Mesenchymal stem cell (in vitro differentiated cells and primary cell): ENCODE data around the gene ZNF469.

ENCODE experiments used
- DNase-seq: peaks from one replicate; pipeline ENCODE4 v3.0.0-alpha.2; 2013
- H2AFZ ChIP-seq: one replicate; pipeline ENCODE4 v1.6.1; 2013; ENCODE audit warnings: low read depth, mild to moderate bottlenecking, control low read depth, inconsistent platforms, low read length, moderate library complexity
- H2AK5ac ChIP-seq: 2 replicates; pipeline ENCODE4 v1.6.1; 2013; ENCODE audit warnings: low read length, moderate library complexity, mild to moderate bottlenecking, inconsistent platforms; ENCODE audit not compliant: severe bottlenecking
- H2BK120ac ChIP-seq: one replicate; pipeline ENCODE4 v1.6.1; 2013; ENCODE audit warnings: low read depth, mild to moderate bottlenecking, inconsistent platforms, low read length, moderate library complexity
- H2BK12ac ChIP-seq, 2 experiments: one replicate each; pipeline ENCODE4 v1.6.1; 2013; ENCODE audit warnings: inconsistent platforms in 2 of 2, low read length in 2 of 2, mild to moderate bottlenecking in 2 of 2, moderate library complexity in 2 of 2, control low read depth in 1 of 2
- H2BK15ac ChIP-seq: one replicate; pipeline ENCODE4 v1.6.1; 2013; ENCODE audit warnings: mild to moderate bottlenecking, low read depth, inconsistent platforms; ENCODE audit not compliant: poor library complexity, severe bottlenecking
- H2BK5ac ChIP-seq: 2 replicates; pipeline ENCODE4 v1.6.1; 2013; ENCODE audit warnings: low read depth, mild to moderate bottlenecking, low read length, control low read depth, inconsistent platforms; ENCODE audit not compliant: poor library complexity, severe bottlenecking
- H3K14ac ChIP-seq, 2 experiments: one replicate each; pipeline ENCODE4 v1.6.1; 2013; ENCODE audit warnings: inconsistent platforms in 2 of 2, low read length in 2 of 2, control low read depth in 1 of 2, mild to moderate bottlenecking in 1 of 2, moderate library complexity in 1 of 2
- H3K18ac ChIP-seq, 2 experiments: one replicate each; pipeline ENCODE4 v1.6.1; 2013; ENCODE audit warnings: inconsistent platforms in 2 of 2, low read length in 2 of 2, control low read depth in 1 of 2, low read depth in 1 of 2, mild to moderate bottlenecking in 1 of 2
- H3K23ac ChIP-seq, 2 experiments: one replicate each; pipeline ENCODE4 v1.6.1; 2013; ENCODE audit warnings: inconsistent platforms in 2 of 2, low read length in 2 of 2, mild to moderate bottlenecking in 2 of 2, moderate library complexity in 2 of 2, control low read depth in 1 of 2
- H3K27ac ChIP-seq: 2 replicates; pipeline ENCODE4 v1.5.1; 2013; ENCODE audit warnings: mild to moderate bottlenecking, moderate library complexity, low read length, control low read depth, inconsistent platforms; ENCODE audit not compliant: poor library complexity, severe bottlenecking
- H3K27me3 ChIP-seq, 2 experiments: 2 replicates each; pipeline versions ENCODE4 v1.6.1 to v1.7.0; 2013; ENCODE audit warnings: low read length in 2 of 2, mild to moderate bottlenecking in 2 of 2, moderate library complexity in 2 of 2, control low read depth in 1 of 2, inconsistent platforms in 1 of 2; ENCODE audit not compliant: control insufficient read depth in 1 of 2, insufficient read depth in 1 of 2
- H3K36me3 ChIP-seq, 2 experiments: 2 replicates each; pipeline versions ENCODE4 v1.6.1 to v1.7.0; 2013; ENCODE audit warnings: low read length in 2 of 2, control low read depth in 1 of 2, inconsistent platforms in 1 of 2, low read depth in 1 of 2, mild to moderate bottlenecking in 1 of 2; ENCODE audit not compliant: insufficient read depth in 2 of 2, control insufficient read depth in 1 of 2
- H3K4ac ChIP-seq, 2 experiments: one replicate each; pipeline ENCODE4 v1.6.1; 2013; ENCODE audit warnings: inconsistent platforms in 2 of 2, low read length in 2 of 2, mild to moderate bottlenecking in 2 of 2, moderate library complexity in 2 of 2, control low read depth in 1 of 2, low read depth in 1 of 2
- H3K4me1 ChIP-seq: 2 replicates; pipeline ENCODE4 v1.6.1; 2013; ENCODE audit warnings: low read depth, low read length, control low read depth; ENCODE audit not compliant: control insufficient read depth, insufficient read depth
- H3K4me2 ChIP-seq: 2 replicates; pipeline ENCODE4 v1.6.1; 2013; ENCODE audit warnings: low read length, mild to moderate bottlenecking, inconsistent platforms; ENCODE audit not compliant: poor library complexity, severe bottlenecking
- H3K4me3 ChIP-seq, 2 experiments: 2 replicates each; pipeline versions ENCODE4 v1.5.1 to v1.7.0; 2013; ENCODE audit warnings: low read length in 2 of 2, mild to moderate bottlenecking in 2 of 2, control low read depth in 1 of 2, low read depth in 1 of 2; ENCODE audit not compliant: insufficient read depth in 1 of 2
- H3K79me1 ChIP-seq: replicated peaks from 2 replicates; pipeline ENCODE4 v1.6.1; 2013; ENCODE audit warnings: mild to moderate bottlenecking, control low read depth, low read length, inconsistent platforms; ENCODE audit not compliant: poor library complexity, severe bottlenecking
- H3K9ac ChIP-seq: 2 replicates; pipeline ENCODE4 v1.7.0; 2013; ENCODE audit warnings: mild to moderate bottlenecking, low read length, moderate library complexity
- H3K9me3 ChIP-seq: 2 replicates; pipeline ENCODE4 v1.7.0; 2013; ENCODE audit warnings: mild to moderate bottlenecking, low read length; ENCODE audit not compliant: control insufficient read depth
- H4K8ac ChIP-seq: one replicate; pipeline ENCODE4 v1.6.1; 2013; ENCODE audit warnings: inconsistent platforms, mild to moderate bottlenecking, low read length, moderate library complexity
- H4K91ac ChIP-seq: one replicate; pipeline ENCODE4 v1.6.1; 2013; ENCODE audit warnings: mild to moderate bottlenecking, low read length, inconsistent platforms
- WGBS: methylation state at CpG from one replicate; pipeline ENCODE4 v1.1.7; 2013; ENCODE audit warnings: mixed read lengths; 5-methylcytosine and 5-hydroxymethylcytosine counted together

Gene ZNF469

GRCh38 chr16:88363239-88363891 is 19.4 kb upstream of the ZNF469 start:
- 45% methylated on average over 1 of the region's 2 CpGs for WGBS
- H2BK5ac ChIP-seq, result no peak overlapping the region
- no peaks in the 10 kb centered on the region for H3K79me1 ChIP-seq
- no peak overlapping the region for H2BK120ac ChIP-seq
- no peak overlapping the region for H3K18ac ChIP-seq
- no peak overlapping the region for H2BK12ac ChIP-seq
- H2AK5ac ChIP-seq, result no peak overlapping the region
- H4K8ac ChIP-seq, result no peak overlapping the region
- no peak overlapping the region for H3K27ac ChIP-seq
- H3K4ac ChIP-seq, result no peak overlapping the region
- H2AFZ ChIP-seq, result no peak overlapping the region
- no peak overlapping the region for H3K4me2 ChIP-seq
- no peak overlapping the region for H3K23ac ChIP-seq
- H2BK15ac ChIP-seq, result no peak overlapping the region
- H3K4me1 ChIP-seq, result no peaks in the 10 kb centered on the region
- no peaks in the 10 kb centered on the region for H3K36me3 ChIP-seq
- peaks cover 15% of the 10 kb centered on the region for H3K9me3 ChIP-seq
- H3K9ac ChIP-seq, result no peak overlapping the region
- no peak for DNase-seq
- no peak overlapping the region for H4K91ac ChIP-seq
- peaks cover 12 to 28% of the 10 kb centered on the region in 2 experiments for H3K27me3 ChIP-seq
- H3K4me3 ChIP-seq, result no peak overlapping the region
- no peak overlapping the region for H3K14ac ChIP-seq

DNA sequence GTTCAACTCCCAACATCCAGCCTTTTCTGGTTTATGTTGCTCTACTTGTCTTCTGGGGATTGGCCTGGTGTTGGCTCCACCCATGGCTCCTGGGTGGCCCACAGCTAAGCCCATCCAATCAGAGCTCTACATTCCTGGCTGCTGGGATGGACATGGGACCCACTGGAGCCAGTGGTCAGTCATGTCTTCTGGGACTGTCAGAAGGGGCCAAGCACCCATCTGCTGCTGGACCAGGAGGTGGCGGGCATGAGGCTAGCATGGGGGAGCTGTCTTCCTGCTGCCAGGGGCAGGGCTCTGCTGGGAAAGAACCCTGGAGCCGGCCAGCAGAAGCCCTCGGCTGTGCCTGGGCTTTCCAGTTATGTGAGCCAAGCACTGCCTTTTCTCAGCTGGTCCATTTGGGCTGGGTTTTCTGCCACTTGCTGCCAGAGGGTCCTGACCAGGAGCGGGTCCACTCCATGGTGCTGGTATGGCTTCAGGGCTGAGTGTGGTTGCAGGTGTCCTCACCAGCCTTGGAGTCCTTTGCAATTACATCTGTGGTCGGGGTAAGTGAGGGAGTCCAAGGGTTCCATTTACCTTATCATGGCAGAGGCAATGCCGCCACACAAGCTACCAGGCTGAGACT is 17.4 kb upstream of the ZNF469 start:
- Histone ChIP-seq H2AK5ac (no peak overlapping the region), H3K4me2 (no peak overlapping the region), H2BK12ac (no peak overlapping the region), H4K8ac (no peak overlapping the region), H3K36me3 (no peaks in the 10 kb centered on the region), H3K18ac (no peak overlapping the region), H3K14ac (no peak overlapping the region), H3K9me3 (peaks cover 15% of the 10 kb centered on the region), H2BK120ac (no peak overlapping the region), H3K4ac (no peak overlapping the region), H2BK15ac (no peak overlapping the region), H3K27me3 (peaks cover 7 to 21% of the 10 kb centered on the region in 2 experiments), H3K9ac (no peak overlapping the region), H3K27ac (no peak overlapping the region), H3K4me1 (no peaks in the 10 kb centered on the region), H3K23ac (no peak overlapping the region), H2AFZ (no peak overlapping the region), H3K79me1 (no peaks in the 10 kb centered on the region), H3K4me3 (no peak overlapping the region), H4K91ac (no peak overlapping the region), H2BK5ac (no peak overlapping the region)
- WGBS, result 89% methylated on average over 6 of the region's 6 CpGs
- no peak for DNase-seq

DNA sequence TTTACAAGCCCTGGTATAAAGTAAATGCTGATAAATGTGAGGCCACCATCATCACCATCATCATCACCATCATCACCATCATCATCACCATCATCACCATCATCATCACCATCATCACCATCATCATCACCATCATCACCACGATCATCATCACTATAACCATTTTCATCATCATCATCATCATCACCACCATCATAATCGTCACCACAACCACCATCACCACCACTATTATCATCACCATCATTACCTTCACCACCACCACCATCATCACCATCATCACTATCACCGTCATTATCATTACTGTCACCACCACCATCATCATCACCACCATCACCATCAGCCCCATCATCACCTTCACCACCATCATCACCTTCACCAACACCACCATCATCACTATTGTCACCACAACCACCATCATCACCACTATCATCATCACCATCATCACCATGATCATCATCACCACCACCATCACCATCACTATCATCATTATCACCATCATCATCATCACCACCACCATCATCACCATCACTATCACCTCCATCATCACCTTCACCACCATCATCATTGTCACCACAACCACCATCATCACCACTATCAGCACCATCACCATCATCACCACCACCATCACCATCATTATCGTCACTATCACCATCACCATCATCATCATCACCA is 16.6 kb upstream of the ZNF469 start:
- Histone ChIP-seq H2BK120ac (no peak overlapping the region), H4K91ac (no peak overlapping the region), H3K4me1 (no peaks in the 10 kb centered on the region), H3K27me3 (peaks cover 7 to 21% of the 10 kb centered on the region in 2 experiments), H3K36me3 (no peaks in the 10 kb centered on the region), H3K14ac (no peak overlapping the region), H2AFZ (no peak overlapping the region), H3K9me3 (peaks cover 15% of the 10 kb centered on the region), H3K27ac (no peak overlapping the region), H3K18ac (no peak overlapping the region), H3K9ac (no peak overlapping the region), H3K4me2 (no peak overlapping the region), H2BK15ac (no peak overlapping the region), H3K4me3 (no peak overlapping the region), H2AK5ac (no peak overlapping the region), H4K8ac (no peak overlapping the region), H3K79me1 (no peaks in the 10 kb centered on the region), H3K23ac (no peak overlapping the region), H3K4ac (no peak overlapping the region), H2BK5ac (no peak overlapping the region), H2BK12ac (no peak overlapping the region)
- DNase-seq, result no peak
- WGBS, result 80% methylated on average over 4 of the region's 4 CpGs

- Histone ChIP-seq H4K91ac (no peak overlapping the region), H3K4me3 (no peak overlapping the region), H2AFZ (no peak overlapping the region), H2BK12ac (no peak overlapping the region), H3K4me1 (no peaks in the 10 kb centered on the region), H2AK5ac (no peak overlapping the region), H3K79me1 (no peaks in the 10 kb centered on the region), H2BK5ac (no peak overlapping the region), H3K18ac (no peak overlapping the region), H3K27ac (no peak overlapping the region), H3K14ac (no peak overlapping the region), H2BK120ac (no peak overlapping the region), H3K9ac (no peak overlapping the region), H3K4me2 (no peak overlapping the region), H3K9me3 (peaks cover 15% of the 10 kb centered on the region), H4K8ac (no peak overlapping the region), H3K4ac (no peak overlapping the region), H3K36me3 (no peaks in the 10 kb centered on the region), H3K27me3 (peaks cover 6 to 17% of the 10 kb centered on the region in 2 experiments), H3K23ac (no peak overlapping the region), H2BK15ac (no peak overlapping the region)
- DNase-seq, result no peak
- 97% methylated on average over 4 of the region's 4 CpGs for WGBS
These were observed 16.1 kb upstream of the ZNF469 start for GRCh38 chr16:88366704-88367047.
